WERI-Rb-1 (cell line): ENCODE results near the gene ROGDI.

Experiments used
- DNase-seq: peaks from one replicate; pipeline ENCODE4 v3.0.0-alpha.2; 2020
- H3K27ac ChIP-seq: fragments of 250-450 bp; sonication (Bioruptor Pico); 2 replicates; pipeline ENCODE4 v1.5.1; 2020; ENCODE audit warnings: mild to moderate bottlenecking, moderate library complexity
- H3K27me3 ChIP-seq: fragments of 250-450 bp; sonication (Bioruptor Pico); 2 replicates; pipeline ENCODE4 v1.5.1; 2021; ENCODE audit warnings: mild to moderate bottlenecking, low read depth, moderate library complexity; ENCODE audit not compliant: insufficient read depth, severe bottlenecking
- H3K36me3 ChIP-seq: fragments of 250-450 bp; sonication (Bioruptor Pico); 2 replicates; pipeline ENCODE4 v1.5.1; 2020; ENCODE audit warnings: mild to moderate bottlenecking, moderate library complexity
- H3K4me3 ChIP-seq: 2 replicates; pipeline ENCODE4 v1.5.1; 2011; ENCODE audit warnings: low read depth, mild to moderate bottlenecking, control low read depth, low read length
- H3K9me3 ChIP-seq: fragments of 250-450 bp; sonication (Bioruptor Pico); 2 replicates; pipeline ENCODE4 v1.5.1; 2021; ENCODE audit warnings: mild to moderate bottlenecking, moderate library complexity; ENCODE audit not compliant: severe bottlenecking
- TF ChIP-seq, protein P1 (sequence below): IDR thresholded peaks from 2 replicates; pipeline ENCODE4 v1.5.1; 2011; ENCODE audit warnings: low read depth, mild to moderate bottlenecking, control low read depth, inconsistent platforms, low read length

The ROGDI gene

DNA sequence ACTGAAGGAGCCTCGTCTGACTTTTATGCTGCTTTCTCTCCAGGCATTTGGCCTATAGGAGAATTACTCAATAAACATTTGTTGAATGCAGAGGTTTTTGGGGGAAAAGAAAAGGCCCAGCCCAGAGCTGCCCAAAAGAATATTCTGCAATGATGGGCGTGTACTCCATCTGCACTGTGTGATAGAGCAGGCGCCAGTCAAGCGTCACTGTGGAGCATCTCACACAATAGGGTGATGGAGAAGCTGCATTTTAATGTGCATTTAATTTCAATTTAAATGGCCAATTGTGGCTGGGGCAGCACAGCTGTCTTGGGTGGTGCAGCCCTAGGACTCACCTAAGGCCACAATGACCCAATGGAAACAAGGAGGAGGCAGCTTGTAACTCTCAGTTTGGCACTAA, 24.1 kb upstream of the ROGDI start:
- H3K36me3 ChIP-seq = peaks cover 90% of the 10 kb centered on the region
- TF ChIP-seq, protein P1, sequence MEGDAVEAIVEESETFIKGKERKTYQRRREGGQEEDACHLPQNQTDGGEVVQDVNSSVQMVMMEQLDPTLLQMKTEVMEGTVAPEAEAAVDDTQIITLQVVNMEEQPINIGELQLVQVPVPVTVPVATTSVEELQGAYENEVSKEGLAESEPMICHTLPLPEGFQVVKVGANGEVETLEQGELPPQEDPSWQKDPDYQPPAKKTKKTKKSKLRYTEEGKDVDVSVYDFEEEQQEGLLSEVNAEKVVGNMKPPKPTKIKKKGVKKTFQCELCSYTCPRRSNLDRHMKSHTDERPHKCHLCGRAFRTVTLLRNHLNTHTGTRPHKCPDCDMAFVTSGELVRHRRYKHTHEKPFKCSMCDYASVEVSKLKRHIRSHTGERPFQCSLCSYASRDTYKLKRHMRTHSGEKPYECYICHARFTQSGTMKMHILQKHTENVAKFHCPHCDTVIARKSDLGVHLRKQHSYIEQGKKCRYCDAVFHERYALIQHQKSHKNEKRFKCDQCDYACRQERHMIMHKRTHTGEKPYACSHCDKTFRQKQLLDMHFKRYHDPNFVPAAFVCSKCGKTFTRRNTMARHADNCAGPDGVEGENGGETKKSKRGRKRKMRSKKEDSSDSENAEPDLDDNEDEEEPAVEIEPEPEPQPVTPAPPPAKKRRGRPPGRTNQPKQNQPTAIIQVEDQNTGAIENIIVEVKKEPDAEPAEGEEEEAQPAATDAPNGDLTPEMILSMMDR = no peak

DNA sequence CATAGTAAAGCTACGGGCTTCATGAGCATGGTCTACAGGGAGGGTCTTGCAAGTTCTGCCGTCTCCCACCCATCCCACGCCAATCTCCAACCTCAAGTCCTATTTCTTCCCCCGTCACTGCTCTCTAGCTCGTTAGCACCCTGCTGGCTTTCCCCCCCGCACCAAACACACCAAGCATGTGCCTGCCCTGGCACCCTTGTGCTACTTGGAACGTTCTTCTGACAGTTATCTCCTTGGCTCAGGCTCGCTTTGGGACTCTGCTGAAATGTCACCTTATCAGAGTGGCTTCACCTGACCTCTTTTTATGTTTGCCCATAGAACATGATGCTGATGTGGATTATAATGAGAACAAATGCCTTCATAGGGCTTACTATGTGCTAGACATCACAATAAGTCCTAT, 22.8 kb upstream of the ROGDI start:
- Histone ChIP-seq H3K9me3 (no peaks in the 10 kb centered on the region), H3K27me3 (no peaks in the 10 kb centered on the region), H3K36me3 (peaks cover 90% of the 10 kb centered on the region), H3K27ac (peak overlapping the region; percentile 72), H3K4me3 (no peak overlapping the region)
- TF ChIP-seq, protein P1 = no peak
- DNase-seq = no peak

More for the DNA sequence above, 24.1 kb upstream of the ROGDI start:
- peak overlapping the region; percentile 72 for H3K27ac ChIP-seq
- H3K4me3 ChIP-seq = no peak overlapping the region
- no peak for DNase-seq
- H3K9me3 ChIP-seq = no peaks in the 10 kb centered on the region
- H3K27me3 ChIP-seq = no peaks in the 10 kb centered on the region

DNA sequence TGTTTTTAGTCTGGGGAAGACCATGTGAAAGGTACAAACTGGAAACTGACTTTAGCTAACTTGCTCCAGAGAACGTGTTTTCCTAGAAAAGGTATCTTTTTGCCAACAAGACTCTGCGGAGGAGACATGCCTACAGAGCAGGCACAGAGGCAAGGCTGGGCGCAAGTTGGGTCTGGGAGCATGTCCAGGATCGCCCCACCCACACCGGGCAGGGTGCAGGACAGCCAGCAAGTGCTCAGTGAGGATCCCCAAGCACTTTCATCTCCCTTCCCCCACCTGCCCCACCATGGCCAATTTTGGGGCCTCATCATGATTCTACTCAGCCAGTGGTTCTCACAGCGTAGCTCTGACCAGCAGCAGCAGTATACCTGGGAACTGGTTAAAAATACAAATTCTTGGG, 18.2 kb upstream of the ROGDI start:
- Histone ChIP-seq H3K4me3 (no peak overlapping the region), H3K27ac (no peak overlapping the region), H3K9me3 (no peaks in the 10 kb centered on the region), H3K36me3 (peaks cover 91% of the 10 kb centered on the region), H3K27me3 (no peaks in the 10 kb centered on the region)
- no peak for DNase-seq
- TF ChIP-seq, protein P1 = no peak

DNA sequence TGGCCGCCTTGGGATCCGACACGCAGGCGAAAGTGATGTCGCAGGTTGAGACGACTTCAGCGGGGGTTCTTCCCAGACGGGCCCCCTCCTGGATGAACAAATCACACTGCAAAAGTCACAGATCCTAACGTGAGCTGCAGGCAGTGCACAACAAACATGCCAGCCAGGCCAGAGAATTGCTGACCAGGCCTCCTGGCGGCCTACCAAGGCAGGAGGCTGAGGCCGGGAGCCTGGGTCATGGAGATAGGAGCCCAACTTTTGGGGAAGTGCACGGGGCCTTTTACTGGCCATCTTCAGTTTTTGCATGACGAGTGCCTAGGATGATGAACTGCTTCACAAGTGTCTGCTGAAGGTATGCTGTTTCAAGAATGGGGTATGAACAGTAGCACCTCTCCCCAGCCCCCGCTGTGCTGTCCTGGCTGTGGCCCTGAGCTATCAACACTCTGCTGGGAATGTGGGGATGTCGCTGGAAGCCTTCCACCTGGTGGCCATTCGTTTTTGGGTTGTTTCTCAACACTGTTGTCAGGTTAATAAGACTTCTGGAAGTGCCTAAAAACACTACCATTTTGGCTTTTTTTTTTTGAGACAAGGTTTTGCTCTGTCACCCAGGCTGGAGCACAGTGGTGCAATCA, 12.2 kb upstream of the ROGDI start:
- H3K27ac ChIP-seq = no peak overlapping the region
- no peaks in the 10 kb centered on the region for H3K9me3 ChIP-seq
- no peak for DNase-seq
- H3K36me3 ChIP-seq = peaks cover 86% of the 10 kb centered on the region
- no peaks in the 10 kb centered on the region for H3K27me3 ChIP-seq
- H3K4me3 ChIP-seq = no peak overlapping the region
- TF ChIP-seq, protein P1 = no peak

DNA sequence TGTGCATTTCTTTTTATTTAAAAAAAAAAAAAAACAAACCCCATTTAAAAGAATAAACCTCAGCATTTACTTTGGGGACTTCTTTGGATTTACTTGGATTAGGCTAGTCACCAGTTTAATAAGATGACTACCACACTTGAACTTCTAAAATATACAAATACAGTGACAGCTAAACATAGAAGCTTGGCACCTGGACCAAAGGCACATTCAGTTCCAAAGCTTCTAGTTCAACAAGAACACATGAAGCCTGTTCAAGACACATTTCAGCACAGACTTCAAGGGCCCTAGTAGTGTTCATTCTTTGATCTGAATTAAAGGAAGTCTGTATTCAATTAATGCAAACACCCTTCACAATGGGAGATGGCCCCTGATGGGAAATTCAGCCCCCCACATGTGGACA, 11.6 kb upstream of the ROGDI start:
- H3K36me3 ChIP-seq = peaks cover 85% of the 10 kb centered on the region
- H3K4me3 ChIP-seq = no peak overlapping the region
- no peak for DNase-seq
- no peaks in the 10 kb centered on the region for H3K9me3 ChIP-seq
- no peak overlapping the region for H3K27ac ChIP-seq
- no peaks in the 10 kb centered on the region for H3K27me3 ChIP-seq
- TF ChIP-seq, protein P1 = no peak

DNA sequence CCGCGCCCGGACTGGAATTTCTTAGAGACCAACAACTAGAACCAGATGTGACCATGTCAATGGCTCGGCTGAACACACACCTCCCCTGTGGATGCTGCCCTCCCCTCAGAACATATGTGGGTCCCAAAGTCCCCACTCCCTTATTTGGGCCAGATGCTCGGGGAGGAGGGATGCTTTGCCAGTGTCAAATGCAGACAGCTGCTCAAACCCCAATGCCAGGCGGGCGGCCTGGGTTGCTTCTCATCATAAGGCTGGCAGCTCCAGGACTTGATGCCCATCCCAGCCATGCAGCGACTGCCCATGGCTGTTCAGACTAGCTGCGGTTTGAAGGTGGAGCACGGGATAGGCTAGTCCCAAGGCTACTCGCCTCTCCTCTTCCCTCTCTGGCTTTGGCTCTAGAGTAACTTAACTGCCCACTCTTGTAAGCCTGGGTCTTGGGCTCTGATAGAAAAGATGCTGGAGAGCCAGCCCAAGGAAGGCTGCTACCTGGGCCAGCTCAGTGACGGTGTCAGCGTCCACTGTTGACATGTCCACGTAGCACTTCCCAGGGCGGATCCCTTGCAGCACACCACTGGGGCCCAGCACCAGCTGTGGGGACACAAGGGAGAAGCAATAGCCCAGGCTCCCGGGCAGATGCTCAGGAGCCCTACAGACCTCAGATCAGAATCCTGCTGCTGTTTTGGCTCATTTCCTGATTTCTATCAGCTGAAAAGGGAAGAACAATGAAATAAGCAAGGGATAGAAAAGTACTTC, 11.0 kb upstream of the ROGDI start:
- Histone ChIP-seq H3K27me3 (no peaks in the 10 kb centered on the region), H3K36me3 (peaks cover 82% of the 10 kb centered on the region), H3K27ac (no peak overlapping the region), H3K4me3 (no peak overlapping the region), H3K9me3 (no peaks in the 10 kb centered on the region)
- TF ChIP-seq, protein P1 = no peak
- DNase-seq = no peak
